HG03135 (cell line): ENCODE measurements around the gene PPA1.
"Not testable (repeated sequence)": the region's sequence is repeated elsewhere in the genome, so short reads cannot be mapped to it uniquely, and the experiment has no call there.

Experiments used
- ATAC-seq: cut with Tn5 transposase; IDR thresholded peaks from one replicate; pipeline ENCODE4 v1.9.1; 2021; ENCODE audit warnings: mild to moderate bottlenecking, moderate library complexity; ENCODE audit not compliant: unreplicated experiment

Gene PPA1

GRCh38 chr10:70255329-70256299, 22.4 kb upstream of the PPA1 start:
- no peak for ATAC-seq

GRCh38 chr10:70254778-70255328, 21.6 kb upstream of the PPA1 start:
- no peak for ATAC-seq

GRCh38 chr10:70253878-70254765, 20.9 kb upstream of the PPA1 start:
- ATAC-seq = no peak

- no peak for ATAC-seq
Measured at GRCh38 chr10:70250961-70251680, 17.9 kb upstream of the PPA1 start.

- ATAC-seq = no peak
Measured at GRCh38 chr10:70247360-70247759, 14.1 kb upstream of the PPA1 start.

GRCh38 chr10:70241081-70241480, 7.9 kb upstream of the PPA1 start:
- no peak for ATAC-seq

GRCh38 chr10:70239986-70240385, 6.8 kb upstream of the PPA1 start:
- not testable (repeated sequence) for ATAC-seq

- ATAC-seq = not testable (repeated sequence)
Measured at GRCh38 chr10:70239077-70239976, 6.1 kb upstream of the PPA1 start.

- not testable (repeated sequence) for ATAC-seq
Measured at GRCh38 chr10:70237958-70238536, 4.8 kb upstream of the PPA1 start.

- ATAC-seq = no peak
Measured at GRCh38 chr10:70234668-70235447, 1.6 kb upstream of the PPA1 start.

- no peak for ATAC-seq
Measured at GRCh38 chr10:70233939-70234300, 691 bp upstream of the PPA1 start.

- no peak for ATAC-seq
Measured at GRCh38 chr10:70232859-70233108, 445 bp downstream of the PPA1 start.

GRCh38 chr10:70232155-70232858, 922 bp downstream of the PPA1 start:
- ATAC-seq = no peak

- no peak for ATAC-seq
Measured at GRCh38 chr10:70228491-70228890, 4.7 kb downstream of the PPA1 start.

GRCh38 chr10:70227548-70228320, 5.5 kb downstream of the PPA1 start:
- no peak for ATAC-seq

- no peak for ATAC-seq
Measured at GRCh38 chr10:70223728-70224127, 9.5 kb downstream of the PPA1 start.

- not testable (repeated sequence) for ATAC-seq
Measured at GRCh38 chr10:70222811-70223447, 10.3 kb downstream of the PPA1 start.
